EH (cell line): ENCODE measurements around the gene DCPS.
A peak's percentile ranks its signal among the peaks of the same experiment; 100 is the strongest.
"Not testable (repeated sequence)": the region's sequence is repeated elsewhere in the genome, so short reads cannot be mapped to it uniquely, and the experiment has no call there.

ENCODE experiments used
- DNase-seq: peaks from one replicate; pipeline ENCODE4 v3.0.0-alpha.2; 2015; ENCODE audit warnings: low read depth

Gene DCPS

GRCh38 chr11:126384449-126385070, 80.7 kb downstream of the DCPS start:
- DNase-seq = no peak

DNA sequence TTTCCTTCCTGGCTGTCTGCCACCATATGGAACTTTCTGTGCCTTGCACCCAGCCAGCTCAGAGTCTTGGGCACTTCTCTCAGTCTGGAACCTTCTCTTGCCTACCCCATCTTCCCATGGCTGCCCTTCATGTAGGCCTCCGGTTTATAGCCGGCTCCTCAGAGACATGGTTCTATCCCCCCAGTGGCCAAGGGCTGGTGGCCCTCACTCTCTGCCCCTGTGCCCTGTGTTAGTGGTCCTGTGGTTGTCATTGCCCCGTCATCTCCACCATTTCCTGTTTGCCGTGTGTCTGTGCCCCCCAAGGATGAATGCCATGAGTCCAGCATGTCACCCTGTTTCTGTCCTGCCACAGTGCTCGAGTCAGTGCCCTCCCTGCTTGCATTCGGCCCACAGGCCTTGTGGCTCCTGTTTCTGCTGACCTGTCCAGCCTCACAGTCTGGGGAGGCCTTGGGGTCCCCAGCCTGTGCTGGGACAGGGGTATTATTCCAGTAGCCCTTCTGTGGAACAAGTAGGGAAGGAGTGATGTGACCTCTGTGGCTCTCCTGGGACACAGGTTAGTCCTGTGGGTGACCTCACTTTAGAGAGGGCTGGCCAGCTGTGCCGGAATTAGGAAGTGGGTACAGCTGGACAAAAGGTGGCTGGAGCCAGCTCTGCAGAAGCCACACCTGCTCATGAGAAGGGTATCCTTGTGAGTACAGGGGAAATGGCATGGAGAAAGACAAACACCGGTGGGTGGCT, 82.3 kb downstream of the DCPS start:
- no peak for DNase-seq

DNA sequence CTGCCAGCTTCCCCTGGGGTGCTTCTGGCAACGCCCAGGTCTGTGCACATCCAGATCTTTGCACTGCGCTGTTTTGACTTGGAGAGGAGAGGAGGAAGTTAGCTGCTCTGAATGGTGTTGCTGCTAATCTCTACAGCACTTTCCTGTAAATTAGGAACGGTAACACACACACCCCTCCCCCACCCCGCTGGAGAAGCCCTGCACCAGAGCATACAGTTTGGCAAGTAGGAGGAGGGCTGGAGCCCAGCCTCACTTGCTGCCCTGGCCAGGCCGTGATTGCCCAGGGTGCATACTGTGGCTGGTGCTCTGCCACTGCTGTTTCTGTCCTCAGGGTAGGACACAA, 82.8 kb downstream of the DCPS start:
- not testable (repeated sequence) for DNase-seq

GRCh38 chr11:126387857-126388256, 84.0 kb downstream of the DCPS start:
- no peak for DNase-seq

GRCh38 chr11:126390272-126390867, 86.5 kb downstream of the DCPS start:
- no peak for DNase-seq

GRCh38 chr11:126391286-126391954, 87.6 kb downstream of the DCPS start:
- no peak for DNase-seq

DNA sequence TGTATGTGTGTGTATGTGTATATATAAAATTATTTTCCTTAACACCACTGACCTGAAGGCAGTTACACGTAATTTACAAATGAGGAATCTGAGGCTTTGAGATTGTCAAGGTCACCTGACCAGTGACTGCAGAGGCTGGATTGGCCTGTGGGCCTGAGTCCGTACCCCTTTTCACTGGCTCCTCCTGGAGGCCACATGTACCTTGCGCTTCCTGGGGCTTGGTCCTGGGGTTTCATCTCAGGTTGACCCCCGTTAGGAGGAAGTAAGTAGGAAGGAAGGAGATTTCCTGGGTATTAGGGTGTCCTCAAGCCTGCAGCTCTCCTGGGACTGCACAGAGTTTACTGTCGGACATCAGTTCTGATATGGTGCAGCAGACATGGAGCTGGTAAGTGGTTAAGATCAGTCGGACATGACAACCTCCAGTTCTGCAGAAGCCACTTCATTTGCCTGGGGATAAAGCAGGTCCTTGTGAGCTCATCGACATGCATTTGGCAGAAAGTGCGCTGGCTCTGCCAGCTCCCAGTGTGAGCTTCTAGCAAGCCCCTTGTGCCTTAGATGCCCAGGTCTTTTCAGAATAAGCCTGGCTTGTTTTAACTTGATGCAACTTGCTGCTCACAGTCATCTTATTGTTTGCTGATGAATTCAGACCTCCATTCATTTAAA, 88.2 kb downstream of the DCPS start:
- DNase-seq = no peak

DNA sequence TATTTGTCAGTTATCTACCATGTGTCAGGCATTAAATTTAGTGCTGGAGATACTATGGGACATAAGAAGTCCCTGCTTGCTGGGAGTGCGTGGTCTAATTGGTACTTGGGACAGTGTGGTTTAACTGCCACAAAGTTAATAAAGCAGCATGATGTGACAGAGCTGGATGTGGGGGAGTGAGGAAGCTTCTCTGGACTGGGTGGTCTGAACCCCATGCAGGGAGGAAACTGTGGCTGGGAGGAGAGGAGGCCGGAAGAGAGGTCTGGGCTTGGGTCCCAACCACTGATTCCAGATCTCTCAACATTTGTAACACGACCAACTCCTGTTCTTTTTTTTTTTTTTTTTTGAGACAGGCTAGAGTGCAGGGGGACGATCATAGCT, 88.8 kb downstream of the DCPS start:
- no peak for DNase-seq

DNA sequence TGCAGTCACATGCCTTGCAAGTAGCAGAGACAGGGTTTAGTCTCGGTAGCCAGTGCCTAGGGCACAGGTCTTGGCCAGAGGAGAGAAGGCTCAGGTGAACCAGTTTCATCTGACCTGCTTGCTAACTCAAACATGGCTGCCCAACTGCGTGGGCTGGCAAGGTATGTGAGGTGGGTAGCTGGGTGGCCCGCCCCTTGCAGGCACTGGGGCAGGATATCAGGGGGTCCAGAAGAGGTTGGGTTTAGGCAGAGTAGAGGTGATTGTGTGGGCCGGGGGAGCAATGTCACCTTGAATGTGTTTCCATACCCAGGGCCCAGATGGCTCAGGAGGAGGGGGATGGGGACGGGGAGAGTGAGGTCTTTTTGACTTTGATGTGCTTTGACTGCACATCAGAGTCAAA, 89.3 kb downstream of the DCPS start:
- DNase-seq = no peak

GRCh38 chr11:126394036-126394435, 90.2 kb downstream of the DCPS start:
- DNase-seq = no peak

DNA sequence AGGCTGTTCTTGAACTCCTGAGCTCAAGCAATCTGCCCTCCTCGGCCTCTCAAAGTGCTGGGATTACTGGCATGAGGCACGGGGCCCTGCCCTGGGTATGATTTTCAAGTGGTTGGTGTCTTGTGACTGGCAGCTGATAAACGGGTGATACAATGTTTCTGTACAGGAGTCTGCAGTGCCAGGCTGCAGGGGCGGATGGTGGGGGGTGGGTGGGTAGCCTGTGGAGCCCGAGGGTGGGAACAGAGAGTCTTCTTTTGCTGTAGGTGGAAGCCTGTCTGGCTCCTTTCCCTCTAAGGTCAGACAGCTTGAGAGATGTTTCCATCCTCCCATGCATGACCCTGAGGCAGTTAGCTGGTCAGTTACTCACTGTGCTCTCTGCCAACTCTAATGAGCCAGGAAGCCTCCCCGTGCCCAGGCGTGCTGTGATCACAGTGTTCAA, 90.8 kb downstream of the DCPS start:
- peak; percentile 16 for DNase-seq
